ENCODE measurements around the gene EPX. TPM values are rescaled to one million over a fixed set of nuclear protein-coding genes. Genes with fewer than 3 reads are reported as not detected.
"Not testable (repeated sequence)": the region's sequence is repeated elsewhere in the genome, so short reads cannot be mapped to it uniquely, and the experiment has no call there.

The EPX gene
- total RNA-seq = not detected in 2 replicates
- not detected in 2 replicates for polyA plus RNA-seq

- no peaks in the 10 kb centered on the region for H3K36me3 ChIP-seq
- H3K27ac ChIP-seq = no peak within 1 kb of the TSS
- H3K4me3 ChIP-seq = no peak within 1 kb of the TSS
- H3K27me3 ChIP-seq = no peaks in the 10 kb centered on the region
- no peak for TF ChIP-seq CTCF (IDR thresholded peaks at IDR 0.05; ENCODE audit: low read depth, low read length)
- no peaks in the 10 kb centered on the region for H3K9me3 ChIP-seq (ENCODE audit: low read depth)
- no peaks in the 10 kb centered on the region for H3K4me1 ChIP-seq (ENCODE audit: low read depth)
- DNase-seq (ENCODE audit: low read depth in 1 of 2, low spot score in 1 of 2) = no peak
These were observed at the start of gene EPX for GRCh38 chr17:58192612-58193011. TSS of gene EPX (plus strand) at chr17:58192726. CDS start at chr17:58192847, 121 bp downstream.

- DNase-seq (ENCODE audit: low read depth in 1 of 2, low spot score in 1 of 2); H3K27me3 ChIP-seq; H3K9me3 ChIP-seq (ENCODE audit: low read depth); H3K4me1 ChIP-seq (ENCODE audit: low read depth); H3K27ac ChIP-seq; H3K36me3 ChIP-seq; H3K4me3 ChIP-seq: not testable (repeated sequence)
These were observed 49.2 kb upstream of the EPX start for GRCh38 chr17:58143335-58143734.

- no peak for DNase-seq (ENCODE audit: low read depth in 1 of 2, low spot score in 1 of 2)
- peaks cover 18% of the 10 kb centered on the region for H3K27me3 ChIP-seq
- no peak overlapping the region for H3K4me3 ChIP-seq
- no peaks in the 10 kb centered on the region for H3K36me3 ChIP-seq
- no peak for TF ChIP-seq CTCF (IDR thresholded peaks at IDR 0.05; ENCODE audit: low read depth, low read length)
- H3K27ac ChIP-seq = no peak overlapping the region
- H3K4me1 ChIP-seq (ENCODE audit: low read depth) = no peaks in the 10 kb centered on the region
- H3K9me3 ChIP-seq (ENCODE audit: low read depth) = no peaks in the 10 kb centered on the region
These were observed 47.7 kb upstream of the EPX start for GRCh38 chr17:58144801-58145200.

DNA sequence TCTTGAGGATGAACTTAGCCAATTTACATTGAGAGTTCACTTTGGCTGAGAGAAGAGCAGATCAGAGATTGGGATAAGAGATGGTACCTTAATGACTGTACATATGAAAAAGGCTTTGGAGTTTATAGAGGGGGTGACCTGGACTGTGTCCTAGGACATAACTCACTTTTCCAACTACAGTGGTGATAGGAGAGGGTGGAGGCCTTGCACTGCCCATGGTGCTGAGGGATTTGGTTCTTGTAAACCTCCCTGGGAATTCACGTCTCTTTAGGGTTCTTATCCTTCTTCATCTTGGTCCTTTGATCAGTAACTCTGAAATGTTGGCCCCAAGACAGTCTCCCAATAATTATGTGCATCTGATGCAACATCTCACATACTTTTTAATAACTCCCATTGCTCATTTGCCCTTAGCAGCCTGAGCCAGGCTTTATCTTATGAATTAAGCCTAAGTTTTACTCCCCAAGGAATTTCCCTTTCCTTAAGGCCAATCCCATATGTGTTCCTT lies 44.5 kb upstream of the EPX start, which contains the start of gene OR4D1:
Gene OR4D1, plus strand, starts transcription at position 455 of the 505 bp plus-strand sequence. CDS start 6,770 bp downstream, outside the sequence.
- H3K4me3 ChIP-seq = no peak within 1 kb of the TSS
- no peaks in the 10 kb centered on the region for H3K36me3 ChIP-seq
- peaks cover 48% of the 10 kb centered on the region for H3K27me3 ChIP-seq
- no peak within 1 kb of the TSS for H3K27ac ChIP-seq
- H3K4me1 ChIP-seq (ENCODE audit: low read depth) = no peaks in the 10 kb centered on the region
- no peak for TF ChIP-seq CTCF (IDR thresholded peaks at IDR 0.05; ENCODE audit: low read depth, low read length)
- H3K9me3 ChIP-seq (ENCODE audit: low read depth) = no peaks in the 10 kb centered on the region
- no peak for DNase-seq (ENCODE audit: low read depth in 1 of 2, low spot score in 1 of 2)

DNA sequence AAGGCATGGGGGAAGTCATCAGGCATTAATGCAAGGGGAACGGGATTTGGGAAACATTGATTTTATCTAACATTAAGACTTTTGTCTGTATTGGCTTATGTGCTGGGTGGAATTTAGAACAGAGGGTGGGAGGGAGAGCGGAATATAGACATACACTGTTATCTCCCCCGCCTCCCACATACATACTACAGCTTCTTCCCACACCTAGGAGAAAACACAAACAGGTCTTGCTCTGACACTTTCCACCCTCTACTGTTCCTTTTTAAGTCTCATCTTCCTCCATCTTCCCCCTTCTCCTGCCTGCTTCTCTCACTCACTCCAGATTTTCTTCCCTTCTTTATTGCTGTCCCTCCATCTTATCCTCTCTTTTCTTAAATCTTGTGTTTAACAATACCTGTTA lies 43.9 kb upstream of the EPX start:
- DNase-seq (ENCODE audit: low read depth in 1 of 2, low spot score in 1 of 2) = no peak
- Histone ChIP-seq H3K27ac (no peak overlapping the region), H3K9me3 (ENCODE audit: low read depth) (no peaks in the 10 kb centered on the region), H3K4me1 (ENCODE audit: low read depth) (no peaks in the 10 kb centered on the region), H3K4me3 (no peak overlapping the region), H3K27me3 (peaks cover 55% of the 10 kb centered on the region), H3K36me3 (no peaks in the 10 kb centered on the region)
- TF ChIP-seq CTCF (IDR thresholded peaks at IDR 0.05; ENCODE audit: low read depth, low read length) = no peak

DNA sequence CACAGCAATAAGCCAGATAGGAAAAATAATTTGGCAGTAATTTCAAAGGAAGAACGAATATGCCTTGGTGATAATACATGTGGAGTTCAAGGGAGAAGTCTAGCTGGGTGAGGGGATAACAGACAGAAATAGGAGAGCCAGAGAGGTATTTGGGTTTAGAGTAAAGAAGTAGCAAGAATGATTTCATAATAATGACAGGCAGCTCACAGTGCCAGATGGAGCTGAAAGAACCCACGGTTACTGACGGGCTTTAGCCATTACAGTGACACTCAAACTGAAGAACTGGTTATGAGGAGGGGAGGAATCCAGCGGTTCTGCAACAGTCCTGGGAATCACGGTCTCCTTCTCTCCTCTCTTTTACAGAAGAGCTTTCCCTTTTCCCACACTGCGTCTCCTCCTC lies 42.1 kb upstream of the EPX start:
- no peak overlapping the region for H3K27ac ChIP-seq
- no peaks in the 10 kb centered on the region for H3K4me1 ChIP-seq (ENCODE audit: low read depth)
- H3K4me3 ChIP-seq = no peak overlapping the region
- H3K9me3 ChIP-seq (ENCODE audit: low read depth) = no peaks in the 10 kb centered on the region
- H3K36me3 ChIP-seq = no peaks in the 10 kb centered on the region
- no peak for DNase-seq (ENCODE audit: low read depth in 1 of 2, low spot score in 1 of 2)
- no peak for TF ChIP-seq CTCF (IDR thresholded peaks at IDR 0.05; ENCODE audit: low read depth, low read length)
- H3K27me3 ChIP-seq = peaks cover 71% of the 10 kb centered on the region

Data from cardiac muscle cell (in vitro differentiated cells and primary cell).